A204.1 (cell line): ENCODE results near the gene PCBP3.

ENCODE experiments used
- FAIRE-seq: peaks from 2 replicates; lab custom pipeline; 2012; peaks lifted over from hg19 to GRCh38; lab: Jason Lieb, UNC

PCBP3 gene

GRCh38 chr21:45724994-45725843 is 81.7 kb downstream of the PCBP3 start:
- no peak for FAIRE-seq

GRCh38 chr21:45725844-45726200 is 82.3 kb downstream of the PCBP3 start:
- no peak for FAIRE-seq

- no peak for FAIRE-seq
Measured at GRCh38 chr21:45726438-45726837, 82.9 kb downstream of the PCBP3 start.

- no peak for FAIRE-seq
Measured at GRCh38 chr21:45727390-45727789, 83.9 kb downstream of the PCBP3 start.

GRCh38 chr21:45735259-45736000 is 91.9 kb downstream of the PCBP3 start:
- no peak for FAIRE-seq

- no peak for FAIRE-seq
Measured at GRCh38 chr21:45736042-45736689, 92.6 kb downstream of the PCBP3 start.

- no peak for FAIRE-seq
Measured at GRCh38 chr21:45736690-45737484, 93.4 kb downstream of the PCBP3 start.

- FAIRE-seq, result no peak
Measured at GRCh38 chr21:45737485-45738166, 94.1 kb downstream of the PCBP3 start.

- FAIRE-seq, result no peak
Measured at GRCh38 chr21:45739218-45740087, 95.9 kb downstream of the PCBP3 start.

GRCh38 chr21:45740088-45740440 is 96.5 kb downstream of the PCBP3 start:
- FAIRE-seq, result no peak

GRCh38 chr21:45740491-45741357 is 97.2 kb downstream of the PCBP3 start:
- FAIRE-seq, result no peak

- FAIRE-seq, result no peak
Measured at GRCh38 chr21:45741691-45742090, 98.2 kb downstream of the PCBP3 start.

GRCh38 chr21:45742247-45742646 is 98.7 kb downstream of the PCBP3 start:
- no peak for FAIRE-seq

- FAIRE-seq, result no peak
Measured at GRCh38 chr21:45745256-45745655, 101.7 kb downstream of the PCBP3 start.

GRCh38 chr21:45747233-45747766 is 103.8 kb downstream of the PCBP3 start:
- no peak for FAIRE-seq

- FAIRE-seq, result no peak
Measured at GRCh38 chr21:45747802-45748445, 104.4 kb downstream of the PCBP3 start.

- no peak for FAIRE-seq
Measured at GRCh38 chr21:45748593-45748992, 105.1 kb downstream of the PCBP3 start.

- no peak for FAIRE-seq
Measured at GRCh38 chr21:45749974-45750373, 106.4 kb downstream of the PCBP3 start.

GRCh38 chr21:45750936-45751335 is 107.4 kb downstream of the PCBP3 start:
- FAIRE-seq, result no peak
